HS-27A (cell line): Measurements from ENCODE around the gene WNT7B.

Source experiments
- DNase-seq: peaks from one replicate; pipeline ENCODE4 v3.0.0-alpha.2; 2012; ENCODE audit warnings: low read depth, missing footprints

The WNT7B gene

GRCh38 chr22:45971408-45972028 is 5.4 kb downstream of the WNT7B start:
- DNase-seq: no peak

GRCh38 chr22:45970705-45971407 is 6.1 kb downstream of the WNT7B start:
- no peak for DNase-seq

DNA sequence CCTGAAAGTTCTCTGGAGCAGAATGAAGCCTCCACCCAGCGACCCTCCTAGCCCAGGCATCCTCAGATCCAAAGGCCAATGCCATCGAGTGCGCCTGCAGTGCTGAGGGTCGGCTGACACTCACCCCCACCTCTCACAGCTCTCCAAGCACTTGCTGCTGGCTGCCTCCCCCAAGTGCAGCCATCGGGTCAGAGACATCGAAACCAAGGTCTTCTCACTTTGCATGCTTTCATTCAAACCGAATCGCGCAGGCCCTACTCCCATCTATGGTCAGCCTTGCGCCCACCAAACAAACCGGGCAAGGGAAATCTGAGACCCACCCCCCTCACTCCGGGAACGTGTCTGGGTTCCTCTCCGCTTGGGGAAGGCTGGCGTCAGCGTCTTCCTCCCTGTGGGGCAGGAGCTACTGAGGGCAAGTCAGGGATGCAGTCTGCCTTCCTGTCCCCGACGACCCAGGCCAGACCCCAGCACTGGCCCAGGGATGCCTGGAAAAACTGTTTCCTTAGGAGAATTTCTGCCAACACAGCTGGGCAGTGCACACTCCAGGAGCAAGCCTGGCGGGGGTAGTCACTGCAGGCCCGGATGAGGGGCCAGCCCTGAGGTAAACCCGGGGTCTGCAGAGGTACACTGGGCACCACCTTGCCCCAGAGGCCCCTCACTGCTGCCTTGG is 7.0 kb downstream of the WNT7B start:
- no peak for DNase-seq

GRCh38 chr22:45969414-45969799 is 7.6 kb downstream of the WNT7B start:
- no peak for DNase-seq

GRCh38 chr22:45968751-45969413 is 8.1 kb downstream of the WNT7B start:
- peak; percentile 67 for DNase-seq

- no peak for DNase-seq
These were observed 8.8 kb downstream of the WNT7B start for GRCh38 chr22:45968003-45968650.

- no peak for DNase-seq
These were observed 10.0 kb downstream of the WNT7B start for GRCh38 chr22:45966895-45967365.

- DNase-seq: no peak
These were observed 10.6 kb downstream of the WNT7B start for GRCh38 chr22:45966320-45966894.

DNA sequence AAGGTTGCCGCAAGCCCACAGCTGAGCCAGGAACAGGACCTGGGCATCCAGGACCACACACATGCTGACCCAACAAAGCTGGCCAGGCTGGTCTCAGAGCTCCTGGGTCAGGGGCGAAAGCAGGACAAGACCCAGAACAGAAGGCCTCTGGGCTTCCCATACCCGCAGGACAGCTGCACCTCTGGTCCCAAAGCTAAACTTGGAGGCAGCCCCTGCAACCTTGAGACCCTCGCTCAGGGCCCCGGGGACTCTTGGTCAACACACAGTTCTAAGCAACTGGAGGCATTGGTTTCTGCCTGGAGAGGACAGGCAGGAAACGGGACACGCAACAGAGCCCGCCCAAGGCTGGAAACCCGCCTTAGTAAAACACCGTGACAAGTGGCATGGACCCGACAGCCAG is 11.4 kb downstream of the WNT7B start:
- no peak for DNase-seq

- DNase-seq: no peak
These were observed 11.9 kb downstream of the WNT7B start for GRCh38 chr22:45964926-45965527.

DNA sequence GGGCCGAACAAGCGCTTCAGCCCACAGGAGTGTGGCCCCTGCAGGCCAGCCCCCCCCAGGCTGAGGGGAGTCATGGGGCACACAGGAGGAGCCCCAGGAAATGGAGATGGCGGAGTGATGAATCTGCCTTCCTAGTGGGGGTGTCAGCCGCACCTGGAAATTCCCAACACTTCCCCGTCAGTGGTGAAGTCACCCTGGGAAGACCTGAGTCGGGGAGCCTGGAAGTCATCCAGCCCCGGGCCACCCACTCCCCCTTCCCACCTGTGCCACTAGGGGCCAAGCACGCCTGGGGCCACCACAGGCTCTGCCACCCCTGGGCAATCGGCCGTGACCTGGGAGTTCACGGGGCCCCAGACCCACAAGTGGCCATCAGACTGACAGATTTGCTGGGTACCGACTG is 12.6 kb downstream of the WNT7B start:
- no peak for DNase-seq

DNA sequence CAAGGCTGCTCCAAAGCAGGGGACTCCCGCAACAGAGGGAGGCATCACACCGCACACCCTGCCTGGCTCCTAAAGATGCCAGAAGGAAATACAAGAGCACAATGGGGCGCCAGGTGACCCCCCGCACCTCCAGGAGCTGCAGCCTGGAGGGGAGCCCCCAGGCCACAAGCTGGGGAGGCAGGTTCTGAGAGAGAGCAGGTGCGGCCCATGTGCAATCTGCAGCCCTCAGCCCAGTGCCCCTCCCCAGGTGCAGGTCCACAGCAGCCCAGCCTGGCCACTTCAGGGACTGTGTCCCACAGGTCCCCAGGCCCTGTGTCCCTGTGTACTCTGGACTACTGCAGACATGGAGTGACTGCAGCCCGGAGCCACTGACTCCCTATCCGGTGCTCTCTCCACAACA is 13.1 kb downstream of the WNT7B start:
- no peak for DNase-seq

- no peak for DNase-seq
These were observed 14.1 kb downstream of the WNT7B start for GRCh38 chr22:45962756-45963324.

DNA sequence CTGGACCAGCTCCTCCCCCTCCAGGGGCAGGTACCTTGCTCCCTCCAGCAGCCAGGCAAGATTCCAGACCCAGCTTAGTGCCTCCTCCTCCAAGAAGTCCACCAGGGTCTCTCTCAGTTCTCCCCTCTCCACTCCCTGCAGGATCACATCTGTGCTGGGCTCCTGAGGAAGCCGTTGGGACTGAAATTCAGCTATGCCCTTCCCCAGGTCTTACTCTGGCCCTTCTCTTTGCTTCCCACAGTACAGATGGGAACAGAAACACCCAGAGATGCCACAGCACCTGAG is 14.6 kb downstream of the WNT7B start:
- no peak for DNase-seq

DNA sequence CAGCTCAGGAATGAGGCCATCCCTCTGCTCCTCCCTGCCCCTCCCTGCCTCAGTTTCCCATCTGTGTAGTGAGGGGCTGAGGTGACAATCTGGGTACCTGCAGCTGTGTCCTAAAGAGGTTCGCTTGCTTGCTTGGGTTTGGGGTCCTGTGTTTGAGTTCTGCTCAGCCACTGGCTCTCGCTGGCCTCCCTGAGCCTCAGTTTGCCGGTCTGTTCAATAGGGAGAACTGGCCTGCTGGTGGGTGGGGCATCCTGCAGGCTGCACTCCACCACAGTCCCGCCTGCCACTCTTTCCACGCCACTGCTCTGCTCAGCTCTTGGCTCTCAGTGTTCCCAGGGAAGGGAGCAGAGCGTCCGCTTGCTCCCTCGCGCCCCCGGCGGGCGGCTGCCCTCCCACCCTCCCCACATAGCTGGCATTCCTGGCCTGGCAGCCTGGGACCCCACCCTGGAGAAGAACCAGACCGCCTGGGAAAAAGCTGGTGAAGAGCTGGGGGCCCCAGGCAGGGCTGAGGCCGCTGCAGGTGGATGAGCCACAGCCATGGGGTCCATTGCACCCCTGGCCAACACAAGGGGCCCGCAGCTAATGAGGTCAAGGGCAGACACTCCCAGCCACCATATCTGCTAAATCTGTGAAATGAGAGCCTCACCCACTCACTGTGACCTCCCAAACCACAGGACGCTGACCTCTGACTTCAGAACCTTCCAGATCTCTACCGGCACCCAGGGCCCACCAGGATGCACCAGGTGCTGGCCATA is 15.1 kb downstream of the WNT7B start:
- DNase-seq: no peak

DNA sequence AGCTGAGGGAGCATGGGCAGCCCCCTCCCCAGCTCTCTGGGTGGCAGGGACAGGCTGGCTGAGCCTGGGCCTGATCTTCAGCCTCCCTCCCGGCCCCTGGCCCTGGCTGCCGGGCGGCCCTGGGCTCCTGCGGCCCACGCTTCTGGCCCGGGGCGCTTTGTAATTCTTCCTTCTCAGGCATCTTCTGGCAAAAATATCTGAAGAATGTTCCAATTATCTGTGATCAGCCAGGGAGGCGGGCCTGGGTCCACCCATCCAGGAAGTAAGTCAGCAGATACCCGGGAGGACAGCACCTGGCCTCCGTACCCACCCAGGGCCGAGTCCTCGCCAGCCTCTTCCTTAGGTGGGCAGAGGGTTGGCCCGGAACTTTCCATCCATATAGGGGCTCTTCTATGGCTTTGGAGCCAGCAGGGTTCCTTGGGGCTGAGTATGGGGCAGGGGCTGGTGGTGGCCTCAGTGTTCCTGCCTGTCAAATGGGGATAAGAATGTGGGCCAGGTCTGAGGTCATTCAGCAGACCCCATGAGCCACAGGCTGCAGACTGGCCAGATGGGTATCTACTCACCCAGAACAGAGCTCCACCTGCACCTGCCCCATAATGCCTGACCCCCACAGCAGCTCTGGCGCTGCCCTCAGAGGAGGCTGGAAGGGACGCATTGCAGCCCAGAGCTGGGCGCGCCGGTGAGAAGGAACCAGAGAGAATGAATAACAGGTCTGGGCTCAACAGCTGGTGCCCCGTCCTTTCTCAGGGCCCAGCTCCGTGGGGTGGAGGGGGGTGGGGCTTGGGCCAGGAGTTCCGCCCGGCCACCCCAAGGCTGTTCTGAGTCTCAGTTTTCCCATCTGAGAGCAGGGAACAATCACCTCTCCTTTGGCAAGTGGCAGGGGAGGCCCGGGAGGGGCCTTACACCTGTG is 16.2 kb downstream of the WNT7B start:
- no peak for DNase-seq

DNA sequence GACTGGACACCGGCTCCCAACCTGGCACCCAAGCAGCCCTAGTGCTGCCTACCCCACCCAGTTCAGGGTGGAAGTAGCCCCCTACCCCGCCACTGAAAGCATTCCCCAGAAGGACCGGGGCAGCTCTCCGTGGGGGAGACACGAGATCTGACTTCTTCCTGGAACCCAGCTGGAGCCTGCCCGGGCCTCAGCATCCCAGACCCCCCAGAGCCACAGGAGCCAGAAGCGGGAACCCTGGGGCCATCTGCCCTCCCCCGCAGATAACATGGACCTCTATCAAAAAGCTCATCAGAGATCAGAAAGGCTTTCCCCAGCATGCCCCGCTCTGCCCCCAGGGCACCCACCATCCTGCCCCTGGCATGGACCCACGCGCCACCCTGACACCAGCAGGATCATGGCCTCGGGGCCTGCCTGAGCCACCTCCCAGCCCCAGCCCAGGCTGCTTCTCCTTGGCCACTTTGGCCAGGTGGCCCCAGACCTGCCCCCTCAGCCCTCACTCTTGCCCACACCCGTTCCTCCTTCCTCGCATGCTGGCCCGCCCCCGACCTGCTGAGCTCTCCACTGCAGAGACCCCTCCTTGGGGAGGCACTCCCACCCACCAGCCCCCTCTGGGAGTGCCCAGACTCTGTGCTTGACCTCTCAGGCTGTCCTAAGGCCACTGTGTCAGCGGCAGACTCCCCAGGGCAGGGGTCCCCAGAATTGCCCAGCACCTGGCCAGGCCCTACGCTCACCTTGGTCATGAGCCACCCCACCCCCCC is 17.1 kb downstream of the WNT7B start:
- no peak for DNase-seq

DNA sequence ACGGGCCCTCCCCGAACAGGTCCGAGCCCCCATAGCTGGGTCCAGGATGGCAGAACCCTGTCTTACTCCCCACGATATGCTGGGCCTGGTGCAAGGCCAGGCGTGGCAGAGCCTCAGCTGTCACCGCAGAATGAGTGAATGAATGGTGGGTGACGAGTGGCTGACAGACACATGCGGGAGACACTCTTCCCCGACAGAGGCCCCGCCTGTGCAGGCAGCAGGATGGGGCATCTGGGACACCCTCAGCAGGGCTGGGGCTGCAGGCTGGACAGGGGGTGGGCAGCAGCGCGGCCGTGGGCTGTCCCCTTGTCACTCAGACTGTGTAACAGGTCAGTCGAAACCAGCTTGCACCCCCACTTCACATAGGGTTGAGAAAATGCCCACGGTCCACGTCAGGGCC is 18.0 kb downstream of the WNT7B start:
- no peak for DNase-seq

DNA sequence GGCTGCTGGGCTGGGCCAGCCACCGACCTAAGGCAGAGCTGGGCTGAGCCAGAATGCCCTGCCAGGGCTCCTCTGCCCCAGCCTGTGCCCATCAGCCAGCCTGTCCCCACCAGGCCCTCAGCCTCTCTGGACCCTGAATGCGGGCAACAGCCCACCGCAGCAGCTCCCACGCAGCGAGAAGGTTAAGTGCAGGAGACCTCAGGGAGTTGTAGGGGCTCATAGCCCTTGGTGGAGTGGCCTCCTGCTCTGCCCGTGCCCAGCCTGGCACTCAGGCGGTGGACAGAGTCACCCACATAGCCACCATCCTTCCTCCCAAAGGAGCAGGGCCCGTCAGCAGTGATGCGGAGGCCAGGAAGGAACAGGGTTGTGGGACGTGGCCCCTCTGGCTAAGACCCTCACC is 19.1 kb downstream of the WNT7B start:
- DNase-seq: no peak
